ENCODE results near the gene CEACAM16. TPM values are rescaled to one million over a fixed set of nuclear protein-coding genes. Genes with fewer than 3 reads are reported as not detected.

The CEACAM16 gene
- total and polyA plus RNA-seq, 10 of the 15 experiments (the other 5 are each of a cell fraction or from before 2014, with no cell fraction given), result not detected

- no peak overlapping the region for H3K27ac ChIP-seq (ENCODE audit: control insufficient read depth, insufficient read depth)
- H3K9ac ChIP-seq (ENCODE audit: control insufficient read depth, insufficient read depth, low read length), result no peak overlapping the region
- no peak overlapping the region for H2AFZ ChIP-seq (ENCODE audit: control insufficient read depth, low read depth, low read length)
- 7% methylated on average over 2 of the region's 2 CpGs for WGBS (ENCODE audit: insufficient coverage, insufficient replicate concordance, low lambda C conversion rate, missing lambda C conversion rate)
- FAIRE-seq (no peak), ATAC-seq (no peak; the same call in 1 of the 3 replicates), DNase-seq (ENCODE audit: low read depth, low spot score) (no peak)
- no peaks in the 10 kb centered on the region for H3K27me3 ChIP-seq (replicated peaks in 1 of 2; ENCODE audit: control insufficient read depth in 2 of 2, insufficient read depth in 2 of 2, low read length in 1 of 2)
- intact Hi-C loops (cut with micrococcal nuclease; ENCODE audit: unreplicated experiment), result no loop called here
- H3K9me3 ChIP-seq (replicated peaks; ENCODE audit: control insufficient read depth, insufficient read depth, low read length), result no peaks in the 10 kb centered on the region
- H3K36me3 ChIP-seq (ENCODE audit: control insufficient read depth in 2 of 2, insufficient read depth in 2 of 2, low read length in 1 of 2), result no peaks in the 10 kb centered on the region
- ChIA-PET RAD21 (ENCODE audit: unreplicated experiment) (no interaction called here), CTCF (interaction anchor here (0.7 to 1.2 kb wide), 3 partner anchors 26 to 92 kb away, joined by 3 read pairs; no protein-coding TSS in a partner anchor), POLR2A (no interaction called here), SMC1A (ENCODE audit: uncharacterized antibody, unreplicated experiment) (interaction anchor here (1.1 to 1.2 kb wide), 2 partner anchors 25 to 90 kb away, joined by 3 to 4 read pairs; no protein-coding TSS in a partner anchor)
- peaks cover 33% of the 10 kb centered on the region for H3K4me1 ChIP-seq (ENCODE audit: control insufficient read depth, insufficient read depth, low read length)
- no peaks in the 10 kb centered on the region for H4K20me1 ChIP-seq (ENCODE audit: control insufficient read depth, insufficient read depth)
- H3K4me3 ChIP-seq, result no peak overlapping the region
- BruUV-seq (replicated peaks), result no TSS peak
- in situ Hi-C loops (cut with MboI), result no loop called here
- TF ChIP-seq ZZZ3 (IDR thresholded peaks at IDR 0.05; ENCODE audit: control insufficient read depth, insufficient read length, low read depth) (peak; percentile 65), PBX3 (IDR thresholded peaks at IDR 0.05; ENCODE audit: insufficient replicate concordance, low read depth, low read length) (no peak), SMARCA5 (IDR thresholded peaks at IDR 0.05) (peak; percentile 37; the same call in 1 of the 2 replicates), RAD21 (IDR thresholded peaks at IDR 0.05; ENCODE audit: insufficient read depth, low read depth, low read length) (no peak), RUNX3 (IDR thresholded peaks at IDR 0.05; ENCODE audit: low read length) (peak; percentile 36; the same call in 1 of the 2 replicates), SPI1 (IDR thresholded peaks at IDR 0.05; ENCODE audit: borderline replicate concordance, insufficient read depth, low read depth, low read length) (peak; percentile 7; the same call in 1 of the 2 replicates)
- H3K4me2 ChIP-seq (ENCODE audit: control insufficient read depth, insufficient read depth), result no peak overlapping the region
- no peaks in the 10 kb centered on the region for H3K79me2 ChIP-seq (ENCODE audit: control insufficient read depth, insufficient read depth, low read length)
Observed at GRCh38 chr19:44682807-44683206, 16.1 kb upstream of the CEACAM16 start.

All from GM12878 (cell line).